A549 (cell line): Measurements from ENCODE around the gene LRRC4C.

Source experiments
- CHD2 ChIP-seq: fragments of 150-350 bp; IDR thresholded peaks from 2 replicates; pipeline ENCODE4 v1.6.1; 2014; ENCODE audit warnings: low read length; ENCODE audit not compliant: partially characterized antibody
- EP300 ChIP-seq, 2 experiments: fragments of >200 bp; sonication (Bioruptor Twin); formaldehyde crosslinking; IDR thresholded peaks; 2 replicates in 1 of 2; 3 replicates in 1 of 2; pipeline ENCODE4 v1.6.1; 2016 to 2017
- HDAC2 ChIP-seq: fragments of 200-600 bp; sonication (generic); IDR thresholded peaks from 2 replicates; pipeline ENCODE4 v1.6.1; 2016
- HOXA7 ChIP-seq: fragments of 250-450 bp; sonication (Bioruptor Pico); IDR thresholded peaks from 2 replicates; pipeline ENCODE4 v1.5.0; 2020; ENCODE audit warnings: mild to moderate bottlenecking, moderate library complexity
- KDM1A ChIP-seq: fragments of 200-600 bp; sonication (generic); IDR thresholded peaks from 2 replicates; pipeline ENCODE4 v1.6.1; 2016; ENCODE audit warnings: low read depth, mild to moderate bottlenecking
- MAZ ChIP-seq: fragments of 150-350 bp; IDR thresholded peaks from 2 replicates; pipeline ENCODE4 v1.6.1; 2014; ENCODE audit warnings: antibody characterized with exemption, low read depth, low read length, borderline replicate concordance
- POLR2A ChIP-seq: IDR thresholded peaks from 2 replicates; pipeline ENCODE4 v1.6.1; 2012; ENCODE audit warnings: mild to moderate bottlenecking, low read length
- POLR2AphosphoS2 ChIP-seq: conservative IDR thresholded peaks from 2 replicates; pipeline ENCODE4 v1.6.1; 2012; ENCODE audit warnings: low read length, improper control_type of control experiment, inconsistent platforms
- TP53 ChIP-seq: fragments of 250-450 bp; sonication (Bioruptor Pico); IDR thresholded peaks from 2 replicates; pipeline ENCODE4 v1.5.0; 2021; ENCODE audit warnings: mild to moderate bottlenecking, moderate library complexity
- TF ChIP-seq, protein P1 (sequence below): fragments of >200 bp; sonication (Bioruptor Twin); formaldehyde crosslinking; IDR thresholded peaks from 3 replicates; pipeline ENCODE4 v1.5.1; 2016
- TF ChIP-seq, protein P2 (sequence below): IDR thresholded peaks from 2 replicates; pipeline ENCODE4 v1.6.1; 2012
- TF ChIP-seq, protein P3 (sequence below): fragments of >200 bp; sonication (Bioruptor Twin); formaldehyde crosslinking; IDR thresholded peaks from 3 replicates; pipeline ENCODE4 v1.6.1; 2016
- TF ChIP-seq, protein P4 (sequence below): fragments of 150-350 bp; IDR thresholded peaks from 2 replicates; pipeline ENCODE4 v1.6.1; 2014; ENCODE audit warnings: low read depth, mild to moderate bottlenecking, low read length
- TF ChIP-seq, protein P5 (sequence below): IDR thresholded peaks from 2 replicates; pipeline ENCODE4 v1.6.1; 2012; ENCODE audit warnings: low read depth, borderline replicate concordance

DNA sequence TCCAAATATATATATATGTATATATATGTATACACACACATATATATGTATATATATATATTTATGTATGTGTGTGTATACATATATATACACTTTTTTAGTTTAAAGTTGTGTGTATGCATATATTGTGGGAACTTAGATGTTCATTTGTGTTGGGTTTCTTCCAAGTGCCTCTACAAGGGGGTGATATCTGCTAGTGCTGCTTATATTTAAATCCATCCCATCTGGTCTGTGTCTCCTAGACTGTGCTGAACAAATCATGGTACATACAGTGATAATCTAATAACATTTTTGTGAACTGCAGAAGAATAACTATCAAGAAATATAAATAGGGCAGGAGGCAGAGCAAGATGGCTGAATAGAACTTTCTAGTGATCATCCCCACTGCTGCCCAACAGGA is 696.4 kb downstream of the LRRC4C start:
- TF ChIP-seq, protein P1, sequence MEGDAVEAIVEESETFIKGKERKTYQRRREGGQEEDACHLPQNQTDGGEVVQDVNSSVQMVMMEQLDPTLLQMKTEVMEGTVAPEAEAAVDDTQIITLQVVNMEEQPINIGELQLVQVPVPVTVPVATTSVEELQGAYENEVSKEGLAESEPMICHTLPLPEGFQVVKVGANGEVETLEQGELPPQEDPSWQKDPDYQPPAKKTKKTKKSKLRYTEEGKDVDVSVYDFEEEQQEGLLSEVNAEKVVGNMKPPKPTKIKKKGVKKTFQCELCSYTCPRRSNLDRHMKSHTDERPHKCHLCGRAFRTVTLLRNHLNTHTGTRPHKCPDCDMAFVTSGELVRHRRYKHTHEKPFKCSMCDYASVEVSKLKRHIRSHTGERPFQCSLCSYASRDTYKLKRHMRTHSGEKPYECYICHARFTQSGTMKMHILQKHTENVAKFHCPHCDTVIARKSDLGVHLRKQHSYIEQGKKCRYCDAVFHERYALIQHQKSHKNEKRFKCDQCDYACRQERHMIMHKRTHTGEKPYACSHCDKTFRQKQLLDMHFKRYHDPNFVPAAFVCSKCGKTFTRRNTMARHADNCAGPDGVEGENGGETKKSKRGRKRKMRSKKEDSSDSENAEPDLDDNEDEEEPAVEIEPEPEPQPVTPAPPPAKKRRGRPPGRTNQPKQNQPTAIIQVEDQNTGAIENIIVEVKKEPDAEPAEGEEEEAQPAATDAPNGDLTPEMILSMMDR = no peak
- TF ChIP-seq, protein P2, sequence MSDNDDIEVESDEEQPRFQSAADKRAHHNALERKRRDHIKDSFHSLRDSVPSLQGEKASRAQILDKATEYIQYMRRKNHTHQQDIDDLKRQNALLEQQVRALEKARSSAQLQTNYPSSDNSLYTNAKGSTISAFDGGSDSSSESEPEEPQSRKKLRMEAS = no peak
- TF ChIP-seq POLR2AphosphoS2 (no peak), KDM1A (no peak), HDAC2 (no peak), TP53 (CRISPR knock-in tag) (no peak), POLR2A (no peak), CHD2 (no peak), EP300 (IDR thresholded peaks at IDR 0.05) (no peak), HOXA7 (CRISPR knock-in tag) (no peak), MAZ (no peak)
- TF ChIP-seq, protein P3, sequence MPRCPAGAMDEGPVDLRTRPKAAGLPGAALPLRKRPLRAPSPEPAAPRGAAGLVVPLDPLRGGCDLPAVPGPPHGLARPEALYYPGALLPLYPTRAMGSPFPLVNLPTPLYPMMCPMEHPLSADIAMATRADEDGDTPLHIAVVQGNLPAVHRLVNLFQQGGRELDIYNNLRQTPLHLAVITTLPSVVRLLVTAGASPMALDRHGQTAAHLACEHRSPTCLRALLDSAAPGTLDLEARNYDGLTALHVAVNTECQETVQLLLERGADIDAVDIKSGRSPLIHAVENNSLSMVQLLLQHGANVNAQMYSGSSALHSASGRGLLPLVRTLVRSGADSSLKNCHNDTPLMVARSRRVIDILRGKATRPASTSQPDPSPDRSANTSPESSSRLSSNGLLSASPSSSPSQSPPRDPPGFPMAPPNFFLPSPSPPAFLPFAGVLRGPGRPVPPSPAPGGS = no peak
- TF ChIP-seq, protein P4, sequence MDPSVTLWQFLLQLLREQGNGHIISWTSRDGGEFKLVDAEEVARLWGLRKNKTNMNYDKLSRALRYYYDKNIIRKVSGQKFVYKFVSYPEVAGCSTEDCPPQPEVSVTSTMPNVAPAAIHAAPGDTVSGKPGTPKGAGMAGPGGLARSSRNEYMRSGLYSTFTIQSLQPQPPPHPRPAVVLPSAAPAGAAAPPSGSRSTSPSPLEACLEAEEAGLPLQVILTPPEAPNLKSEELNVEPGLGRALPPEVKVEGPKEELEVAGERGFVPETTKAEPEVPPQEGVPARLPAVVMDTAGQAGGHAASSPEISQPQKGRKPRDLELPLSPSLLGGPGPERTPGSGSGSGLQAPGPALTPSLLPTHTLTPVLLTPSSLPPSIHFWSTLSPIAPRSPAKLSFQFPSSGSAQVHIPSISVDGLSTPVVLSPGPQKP = no peak
- TF ChIP-seq, protein P5, sequence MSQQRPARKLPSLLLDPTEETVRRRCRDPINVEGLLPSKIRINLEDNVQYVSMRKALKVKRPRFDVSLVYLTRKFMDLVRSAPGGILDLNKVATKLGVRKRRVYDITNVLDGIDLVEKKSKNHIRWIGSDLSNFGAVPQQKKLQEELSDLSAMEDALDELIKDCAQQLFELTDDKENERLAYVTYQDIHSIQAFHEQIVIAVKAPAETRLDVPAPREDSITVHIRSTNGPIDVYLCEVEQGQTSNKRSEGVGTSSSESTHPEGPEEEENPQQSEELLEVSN = no peak
